Gastrocnemius medialis (tissue), 4 donors: ENCODE data around the gene FPR3.

Source experiments
- CTCF ChIP-seq, 5 experiments: fragments of 450-650 bp in 3 of 5; fragments of 200-600 bp in 2 of 5; sonication (generic) in 2 of 5; IDR thresholded peaks in 4 of 5; conservative IDR thresholded peaks in 1 of 5; 1 replicate in 4 of 5; 2 replicates in 1 of 5; pipeline ENCODE4 v1.5.1; 2016 to 2019; ENCODE audit warnings: antibody characterized with exemption in 5 of 5, mild to moderate bottlenecking in 3 of 5, moderate library complexity in 3 of 5
- POLR2A ChIP-seq, 2 donors: fragments of 450-650 bp; IDR thresholded peaks; one replicate each; pipeline ENCODE4 v1.6.1; 2017; ENCODE audit warnings: antibody characterized with exemption in 2 of 2, mild to moderate bottlenecking in 2 of 2, moderate library complexity in 2 of 2

DNA sequence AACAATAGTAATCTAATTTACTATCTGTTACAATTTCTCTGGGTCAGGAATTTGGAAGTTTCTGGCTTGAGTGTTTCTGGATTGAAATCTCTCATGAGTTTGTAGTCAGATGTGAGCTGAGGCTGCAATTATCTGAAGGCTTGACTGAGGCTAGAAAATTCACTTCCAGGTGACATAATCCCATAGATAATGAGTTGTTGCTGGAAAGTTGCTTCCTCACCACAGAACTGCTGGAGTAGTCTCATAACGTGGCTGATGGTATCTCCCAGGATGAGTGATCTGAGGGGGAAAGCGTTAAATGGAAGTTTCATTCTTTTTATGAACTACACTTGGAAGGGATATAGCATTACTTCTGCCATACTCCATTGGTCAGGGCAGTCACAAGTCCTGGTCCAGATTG lies 15.3 kb upstream of the FPR3 start:
- TF ChIP-seq CTCF (IDR thresholded peaks at IDR 0.05 in 4 of 5, conservative IDR thresholded peaks at IDR 0.05 in 1 of 5) = no peak
- no peak for TF ChIP-seq POLR2A (IDR thresholded peaks at IDR 0.05)
